GM12878 (cell line): ENCODE data around the gene JADE3. TPM values are rescaled to one million over a fixed set of nuclear protein-coding genes. Genes with fewer than 3 reads are reported as not detected.

Experiments used
- ATAC-seq: fragments of 200-7000 bp; cut with Tn5 transposase; 3 replicates; pipeline ENCODE4 v1.9.1; 2020; ENCODE audit warnings: mild to moderate bottlenecking, moderate library complexity
- BruUV-seq: library from RNA; stranded (reverse); fragments of 400-500 nt; replicated peaks from 2 replicates; lab custom pipeline; 2021; lab: Mats Ljungman, UMichigan
- CTCF ChIA-PET: fragments of 300-600 bp; sonication (Branson Sonifier 250); formaldehyde crosslinking; extraction: SDS; loops from one replicate; lab custom pipeline; 2021; ENCODE audit warnings: inconsistent platforms; lab: Yijun Ruan, JAX
- POLR2A ChIA-PET: fragments of 350-600 bp; formaldehyde crosslinking; extraction: SDS; loops from one replicate; lab custom pipeline; 2021; ENCODE audit warnings: inconsistent platforms; lab: Charles Lee
- RAD21 ChIA-PET: fragments of 300-600 bp; sonication (Branson Sonifier 250); formaldehyde crosslinking; loops from one replicate; lab custom pipeline; 2023; ENCODE audit warnings: antibody characterized with exemption; ENCODE audit not compliant: unreplicated experiment; lab: Charles Lee
- SMC1A ChIA-PET: fragments of 300-600 bp; sonication (Branson Sonifier 250); formaldehyde crosslinking; loops from one replicate; lab custom pipeline; 2023; ENCODE audit not compliant: unreplicated experiment, uncharacterized antibody; lab: Charles Lee
- DNase-seq: peaks from one replicate; pipeline ENCODE4 v3.0.0-alpha.2; 2011; ENCODE audit warnings: low read depth, low spot score
- FAIRE-seq: peaks from 3 replicates; lab custom pipeline; 2011; peaks lifted over from hg19 to GRCh38; lab: Jason Lieb, UNC
- H2AFZ ChIP-seq: 2 replicates; pipeline ENCODE4 v1.6.0; 2011; ENCODE audit warnings: low read depth, low read length, control low read depth; ENCODE audit not compliant: control insufficient read depth
- H3K27ac ChIP-seq: 2 replicates; pipeline ENCODE4 v1.5.1; 2011; ENCODE audit warnings: control low read depth; ENCODE audit not compliant: control insufficient read depth, insufficient read depth
- H3K27me3 ChIP-seq, 2 experiments: replicated peaks in 1 of 2; 2 replicates each; pipeline versions ENCODE4 v1.6.0 to v1.6.1; 2011; ENCODE audit warnings: low read length in 1 of 2; ENCODE audit not compliant: control insufficient read depth in 2 of 2, insufficient read depth in 2 of 2
- H3K36me3 ChIP-seq, 2 experiments: 2 replicates each; pipeline ENCODE4 v1.5.1; 2011; ENCODE audit warnings: low read length in 1 of 2; ENCODE audit not compliant: control insufficient read depth in 2 of 2, insufficient read depth in 2 of 2
- H3K4me1 ChIP-seq: 2 replicates; pipeline ENCODE4 v1.6.1; 2011; ENCODE audit warnings: mild to moderate bottlenecking, low read length, moderate library complexity, mixed read lengths; ENCODE audit not compliant: control insufficient read depth, insufficient read depth
- H3K4me2 ChIP-seq: 2 replicates; pipeline ENCODE4 v1.6.0; 2011; ENCODE audit warnings: control low read depth; ENCODE audit not compliant: control insufficient read depth, insufficient read depth
- H3K4me3 ChIP-seq: fragments of 200-600 bp; sonication (generic); 2 replicates; pipeline ENCODE4 v1.5.1; 2016
- H3K79me2 ChIP-seq: 2 replicates; pipeline ENCODE4 v1.6.0; 2011; ENCODE audit warnings: low read length; ENCODE audit not compliant: control insufficient read depth, insufficient read depth
- H3K9ac ChIP-seq: 2 replicates; pipeline ENCODE4 v1.8.0; 2011; ENCODE audit warnings: low read length, control low read depth, mixed read lengths; ENCODE audit not compliant: control insufficient read depth, insufficient read depth
- H3K9me3 ChIP-seq: replicated peaks from 3 replicates; pipeline ENCODE4 v1.5.1; 2011; ENCODE audit warnings: mild to moderate bottlenecking, low read length; ENCODE audit not compliant: control insufficient read depth, insufficient read depth
- H4K20me1 ChIP-seq: 2 replicates; pipeline ENCODE4 v1.6.0; 2011; ENCODE audit not compliant: control insufficient read depth, insufficient read depth
- BHLHE40 ChIP-seq, 2 experiments: fragments of 450-650 bp in 1 of 2; IDR thresholded peaks; 2 replicates each; pipeline ENCODE4 v1.6.1; 2011 to 2017; ENCODE audit warnings: low read depth in 2 of 2, borderline replicate concordance in 1 of 2, improper control_type of control experiment in 1 of 2, low read length in 1 of 2, mild to moderate bottlenecking in 1 of 2
- KAT2A ChIP-seq: conservative IDR thresholded peaks from 2 replicates; pipeline ENCODE4 v1.6.1; 2011; ENCODE audit warnings: low read depth, low read length; ENCODE audit not compliant: control insufficient read depth
- RUNX3 ChIP-seq: IDR thresholded peaks from 2 replicates; pipeline ENCODE4 v1.6.1; 2012; ENCODE audit warnings: low read length, inconsistent platforms
- WGBS: methylation state at CpG from one replicate; pipeline ENCODE4 v1.1.6; 2016; ENCODE audit warnings: low lambda C conversion rate; ENCODE audit not compliant: insufficient replicate concordance, insufficient coverage; ENCODE audit errors: missing lambda C conversion rate; 5-methylcytosine and 5-hydroxymethylcytosine counted together
- in situ Hi-C: fragments of 300-500 bp; cut with MboI; formaldehyde crosslinking; loops from 9 replicates; pipeline ENCODE4 v1.14.3; 2018; ENCODE audit warnings: mixed read lengths
- intact Hi-C: fragments of 100-400 bp; cut with micrococcal nuclease; formaldehyde crosslinking; loops from one replicate; pipeline ENCODE4 v1.14.2; 2022; ENCODE audit not compliant: unreplicated experiment
- polyA plus RNA-seq, 11 experiments: library from polyadenylated mRNA; depleted of rRNA in 4 of 11; unstranded in 6 of 11; stranded (reverse) in 5 of 11; fragments of >200 nt; fragmentation: Nextera tagmentation in 4 of 11; fragmentation: Illumina TruSeq in 1 of 11; extraction: Ambion mirVana in 4 of 11; extraction: Trizol in 1 of 11; gene quantifications; 1 replicate in 1 of 11; 2 replicates in 10 of 11; pipeline versions ENCODE4 v1.2.1 to v1.2.3, GENCODE V29; 2011 to 2016; ENCODE audit warnings: inconsistent platforms in 2 of 11, missing spikeins in 2 of 11, low read depth in 1 of 11
- total RNA-seq, 4 experiments: library from RNA; depleted of rRNA in 3 of 4; stranded (reverse); fragments of >200 nt in 3 of 4; fragmentation: Illumina TruSeq in 1 of 4; extraction: Trizol in 1 of 4; gene quantifications; 2 replicates each; pipeline versions ENCODE4 v1.2.1 to v1.2.3, GENCODE V29; 2013 to 2021
- TF ChIP-seq, protein P1 (sequence below): IDR thresholded peaks from 2 replicates; pipeline ENCODE4 v1.6.1; 2011; ENCODE audit warnings: low read depth, low read length, improper control_type of control experiment, borderline replicate concordance
- TF ChIP-seq, protein P2 (sequence below): fragments of 450-650 bp; IDR thresholded peaks from 2 replicates; pipeline ENCODE4 v1.6.1; 2017; ENCODE audit warnings: low read depth, mild to moderate bottlenecking, moderate library complexity
- TF ChIP-seq, protein P3 (sequence below): fragments of 450-650 bp; IDR thresholded peaks from 2 replicates; pipeline ENCODE4 v1.6.1; 2016; ENCODE audit warnings: mild to moderate bottlenecking
- TF ChIP-seq, protein P4 (sequence below): fragments of 150-350 bp; IDR thresholded peaks from 2 replicates; pipeline ENCODE4 v1.6.1; 2016; ENCODE audit warnings: low read depth, low read length
- TF ChIP-seq, protein P5 (sequence below): fragments of 450-650 bp; IDR thresholded peaks from 2 replicates; pipeline ENCODE4 v1.6.1; 2017; ENCODE audit warnings: mild to moderate bottlenecking, moderate library complexity

Gene JADE3
- total and polyA plus RNA-seq, 10 of the 15 experiments (the other 5 are each of a cell fraction or from before 2014, with no cell fraction given) = 0.06 to 13.0 (median 0.65) TPM

DNA sequence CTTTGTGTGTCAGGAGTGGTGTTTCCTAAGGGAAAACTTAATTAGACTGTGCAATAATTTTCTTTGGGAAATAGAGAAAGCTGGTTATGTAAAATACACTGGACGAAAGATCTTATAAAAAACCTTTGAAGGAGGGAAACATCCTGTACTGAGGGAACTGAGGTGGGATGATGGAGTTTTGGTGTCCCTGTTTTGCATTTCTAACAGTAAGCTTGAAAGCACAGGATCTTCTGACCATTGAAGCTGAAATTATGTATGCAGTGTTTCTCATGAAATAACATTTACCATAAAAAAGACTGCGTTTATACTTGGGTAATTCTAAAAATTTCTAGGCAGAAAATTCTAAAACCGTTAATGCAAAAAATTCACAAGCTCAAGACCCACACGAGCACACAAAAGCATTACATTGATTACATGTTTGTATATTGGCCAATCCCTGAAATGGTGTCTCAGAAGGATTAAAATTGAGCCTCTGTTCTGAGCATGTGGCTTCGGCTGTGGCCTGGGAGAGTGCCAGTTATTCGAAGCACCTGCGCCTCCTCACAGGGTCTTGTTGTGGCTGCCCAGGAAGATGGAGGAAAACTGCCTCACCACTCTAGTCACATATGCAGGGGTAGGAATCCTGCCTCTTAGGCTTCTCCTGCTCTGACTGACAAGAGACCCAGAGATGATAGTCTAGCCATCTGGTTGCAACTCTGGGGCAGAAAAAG is 49.5 kb downstream of the JADE3 start:
- ATAC-seq = peak; percentile 9; the same call in 1 of the 3 replicates
- Histone ChIP-seq H3K9ac (no peak overlapping the region; the same call in 1 of the 2 replicates), H3K9me3 (no peaks in the 10 kb centered on the region; the same call in 2 of the 3 replicates), H3K79me2 (peaks cover 1% of the 10 kb centered on the region; the same call in 1 of the 2 replicates), H3K36me3 (no peaks in the 10 kb centered on the region), H3K4me3 (no peak overlapping the region), H3K27ac (no peak overlapping the region), H2AFZ (no peak overlapping the region), H3K4me2 (peak overlapping the region; percentile 50; the same call in 1 of the 2 replicates), H3K27me3 (no peaks in the 10 kb centered on the region; a peak in 1 of 4 replicates), H4K20me1 (no peaks in the 10 kb centered on the region), H3K4me1 (peaks cover 21% of the 10 kb centered on the region)
- no peak for DNase-seq
- intact Hi-C loops (loop anchor here (10.0 kb wide), 1 partner anchor 407 kb away; no protein-coding TSS in a partner anchor), in situ Hi-C loops (no loop called here)
- TF ChIP-seq, protein P1, sequence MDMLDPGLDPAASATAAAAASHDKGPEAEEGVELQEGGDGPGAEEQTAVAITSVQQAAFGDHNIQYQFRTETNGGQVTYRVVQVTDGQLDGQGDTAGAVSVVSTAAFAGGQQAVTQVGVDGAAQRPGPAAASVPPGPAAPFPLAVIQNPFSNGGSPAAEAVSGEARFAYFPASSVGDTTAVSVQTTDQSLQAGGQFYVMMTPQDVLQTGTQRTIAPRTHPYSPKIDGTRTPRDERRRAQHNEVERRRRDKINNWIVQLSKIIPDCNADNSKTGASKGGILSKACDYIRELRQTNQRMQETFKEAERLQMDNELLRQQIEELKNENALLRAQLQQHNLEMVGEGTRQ = no peak
- no peak for TF ChIP-seq BHLHE40 (IDR thresholded peaks at IDR 0.05; ENCODE audit: borderline replicate concordance in 1 of 2, low read depth in 2 of 2, low read length in 1 of 2)
- TF ChIP-seq RUNX3 = no peak; the same call in 1 of the 2 replicates
- TF ChIP-seq, protein P2, sequence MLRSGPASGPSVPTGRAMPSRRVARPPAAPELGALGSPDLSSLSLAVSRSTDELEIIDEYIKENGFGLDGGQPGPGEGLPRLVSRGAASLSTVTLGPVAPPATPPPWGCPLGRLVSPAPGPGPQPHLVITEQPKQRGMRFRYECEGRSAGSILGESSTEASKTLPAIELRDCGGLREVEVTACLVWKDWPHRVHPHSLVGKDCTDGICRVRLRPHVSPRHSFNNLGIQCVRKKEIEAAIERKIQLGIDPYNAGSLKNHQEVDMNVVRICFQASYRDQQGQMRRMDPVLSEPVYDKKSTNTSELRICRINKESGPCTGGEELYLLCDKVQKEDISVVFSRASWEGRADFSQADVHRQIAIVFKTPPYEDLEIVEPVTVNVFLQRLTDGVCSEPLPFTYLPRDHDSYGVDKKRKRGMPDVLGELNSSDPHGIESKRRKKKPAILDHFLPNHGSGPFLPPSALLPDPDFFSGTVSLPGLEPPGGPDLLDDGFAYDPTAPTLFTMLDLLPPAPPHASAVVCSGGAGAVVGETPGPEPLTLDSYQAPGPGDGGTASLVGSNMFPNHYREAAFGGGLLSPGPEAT = no peak
- TF ChIP-seq, protein P3, sequence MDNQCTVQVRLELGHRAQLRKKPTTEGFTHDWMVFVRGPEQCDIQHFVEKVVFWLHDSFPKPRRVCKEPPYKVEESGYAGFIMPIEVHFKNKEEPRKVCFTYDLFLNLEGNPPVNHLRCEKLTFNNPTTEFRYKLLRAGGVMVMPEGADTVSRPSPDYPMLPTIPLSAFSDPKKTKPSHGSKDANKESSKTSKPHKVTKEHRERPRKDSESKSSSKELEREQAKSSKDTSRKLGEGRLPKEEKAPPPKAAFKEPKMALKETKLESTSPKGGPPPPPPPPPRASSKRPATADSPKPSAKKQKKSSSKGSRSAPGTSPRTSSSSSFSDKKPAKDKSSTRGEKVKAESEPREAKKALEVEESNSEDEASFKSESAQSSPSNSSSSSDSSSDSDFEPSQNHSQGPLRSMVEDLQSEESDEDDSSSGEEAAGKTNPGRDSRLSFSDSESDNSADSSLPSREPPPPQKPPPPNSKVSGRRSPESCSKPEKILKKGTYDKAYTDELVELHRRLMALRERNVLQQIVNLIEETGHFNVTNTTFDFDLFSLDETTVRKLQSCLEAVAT = no peak
- TF ChIP-seq, protein P4, sequence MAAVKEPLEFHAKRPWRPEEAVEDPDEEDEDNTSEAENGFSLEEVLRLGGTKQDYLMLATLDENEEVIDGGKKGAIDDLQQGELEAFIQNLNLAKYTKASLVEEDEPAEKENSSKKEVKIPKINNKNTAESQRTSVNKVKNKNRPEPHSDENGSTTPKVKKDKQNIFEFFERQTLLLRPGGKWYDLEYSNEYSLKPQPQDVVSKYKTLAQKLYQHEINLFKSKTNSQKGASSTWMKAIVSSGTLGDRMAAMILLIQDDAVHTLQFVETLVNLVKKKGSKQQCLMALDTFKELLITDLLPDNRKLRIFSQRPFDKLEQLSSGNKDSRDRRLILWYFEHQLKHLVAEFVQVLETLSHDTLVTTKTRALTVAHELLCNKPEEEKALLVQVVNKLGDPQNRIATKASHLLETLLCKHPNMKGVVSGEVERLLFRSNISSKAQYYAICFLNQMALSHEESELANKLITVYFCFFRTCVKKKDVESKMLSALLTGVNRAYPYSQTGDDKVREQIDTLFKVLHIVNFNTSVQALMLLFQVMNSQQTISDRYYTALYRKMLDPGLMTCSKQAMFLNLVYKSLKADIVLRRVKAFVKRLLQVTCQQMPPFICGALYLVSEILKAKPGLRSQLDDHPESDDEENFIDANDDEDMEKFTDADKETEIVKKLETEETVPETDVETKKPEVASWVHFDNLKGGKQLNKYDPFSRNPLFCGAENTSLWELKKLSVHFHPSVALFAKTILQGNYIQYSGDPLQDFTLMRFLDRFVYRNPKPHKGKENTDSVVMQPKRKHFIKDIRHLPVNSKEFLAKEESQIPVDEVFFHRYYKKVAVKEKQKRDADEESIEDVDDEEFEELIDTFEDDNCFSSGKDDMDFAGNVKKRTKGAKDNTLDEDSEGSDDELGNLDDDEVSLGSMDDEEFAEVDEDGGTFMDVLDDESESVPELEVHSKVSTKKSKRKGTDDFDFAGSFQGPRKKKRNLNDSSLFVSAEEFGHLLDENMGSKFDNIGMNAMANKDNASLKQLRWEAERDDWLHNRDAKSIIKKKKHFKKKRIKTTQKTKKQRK = no peak
- TF ChIP-seq KAT2A = no peak
- TF ChIP-seq, protein P5, sequence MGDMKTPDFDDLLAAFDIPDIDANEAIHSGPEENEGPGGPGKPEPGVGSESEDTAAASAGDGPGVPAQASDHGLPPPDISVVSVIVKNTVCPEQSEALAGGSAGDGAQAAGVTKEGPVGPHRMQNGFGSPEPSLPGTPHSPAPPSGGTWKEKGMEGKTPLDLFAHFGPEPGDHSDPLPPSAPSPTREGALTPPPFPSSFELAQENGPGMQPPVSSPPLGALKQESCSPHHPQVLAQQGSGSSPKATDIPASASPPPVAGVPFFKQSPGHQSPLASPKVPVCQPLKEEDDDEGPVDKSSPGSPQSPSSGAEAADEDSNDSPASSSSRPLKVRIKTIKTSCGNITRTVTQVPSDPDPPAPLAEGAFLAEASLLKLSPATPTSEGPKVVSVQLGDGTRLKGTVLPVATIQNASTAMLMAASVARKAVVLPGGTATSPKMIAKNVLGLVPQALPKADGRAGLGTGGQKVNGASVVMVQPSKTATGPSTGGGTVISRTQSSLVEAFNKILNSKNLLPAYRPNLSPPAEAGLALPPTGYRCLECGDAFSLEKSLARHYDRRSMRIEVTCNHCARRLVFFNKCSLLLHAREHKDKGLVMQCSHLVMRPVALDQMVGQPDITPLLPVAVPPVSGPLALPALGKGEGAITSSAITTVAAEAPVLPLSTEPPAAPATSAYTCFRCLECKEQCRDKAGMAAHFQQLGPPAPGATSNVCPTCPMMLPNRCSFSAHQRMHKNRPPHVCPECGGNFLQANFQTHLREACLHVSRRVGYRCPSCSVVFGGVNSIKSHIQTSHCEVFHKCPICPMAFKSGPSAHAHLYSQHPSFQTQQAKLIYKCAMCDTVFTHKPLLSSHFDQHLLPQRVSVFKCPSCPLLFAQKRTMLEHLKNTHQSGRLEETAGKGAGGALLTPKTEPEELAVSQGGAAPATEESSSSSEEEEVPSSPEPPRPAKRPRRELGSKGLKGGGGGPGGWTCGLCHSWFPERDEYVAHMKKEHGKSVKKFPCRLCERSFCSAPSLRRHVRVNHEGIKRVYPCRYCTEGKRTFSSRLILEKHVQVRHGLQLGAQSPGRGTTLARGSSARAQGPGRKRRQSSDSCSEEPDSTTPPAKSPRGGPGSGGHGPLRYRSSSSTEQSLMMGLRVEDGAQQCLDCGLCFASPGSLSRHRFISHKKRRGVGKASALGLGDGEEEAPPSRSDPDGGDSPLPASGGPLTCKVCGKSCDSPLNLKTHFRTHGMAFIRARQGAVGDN = 0 out of 2 replicates have a peak, but pooled peaks have one; percentile 21
- ChIA-PET CTCF (interaction anchor here (0.7 to 2.3 kb wide), 3 partner anchors 10 to 146 kb away, joined by 3 to 8 read pairs (median 4); no protein-coding TSS in a partner anchor), POLR2A (no interaction called here), RAD21 (interaction anchor here (0.9 to 1.1 kb wide), 3 partner anchors 10 to 48 kb away, joined by 3 to 4 read pairs (median 4); no protein-coding TSS in a partner anchor), SMC1A (interaction anchor here (1.0 to 3.6 kb wide), 5 partner anchors 8 to 29 kb away, joined by 3 to 23 read pairs (median 3); no protein-coding TSS in a partner anchor)
- FAIRE-seq = no peak
- no TSS peak for BruUV-seq
- WGBS = 9% methylated on average over 7 of the region's 7 CpGs
